HG03354 (cell line): ENCODE data around the gene KAT2B.

ENCODE experiments used
- ATAC-seq: cut with Tn5 transposase; IDR thresholded peaks from one replicate; pipeline ENCODE4 v1.9.1; 2021; ENCODE audit warnings: mild to moderate bottlenecking; ENCODE audit not compliant: unreplicated experiment, poor library complexity, severe bottlenecking

KAT2B gene

DNA sequence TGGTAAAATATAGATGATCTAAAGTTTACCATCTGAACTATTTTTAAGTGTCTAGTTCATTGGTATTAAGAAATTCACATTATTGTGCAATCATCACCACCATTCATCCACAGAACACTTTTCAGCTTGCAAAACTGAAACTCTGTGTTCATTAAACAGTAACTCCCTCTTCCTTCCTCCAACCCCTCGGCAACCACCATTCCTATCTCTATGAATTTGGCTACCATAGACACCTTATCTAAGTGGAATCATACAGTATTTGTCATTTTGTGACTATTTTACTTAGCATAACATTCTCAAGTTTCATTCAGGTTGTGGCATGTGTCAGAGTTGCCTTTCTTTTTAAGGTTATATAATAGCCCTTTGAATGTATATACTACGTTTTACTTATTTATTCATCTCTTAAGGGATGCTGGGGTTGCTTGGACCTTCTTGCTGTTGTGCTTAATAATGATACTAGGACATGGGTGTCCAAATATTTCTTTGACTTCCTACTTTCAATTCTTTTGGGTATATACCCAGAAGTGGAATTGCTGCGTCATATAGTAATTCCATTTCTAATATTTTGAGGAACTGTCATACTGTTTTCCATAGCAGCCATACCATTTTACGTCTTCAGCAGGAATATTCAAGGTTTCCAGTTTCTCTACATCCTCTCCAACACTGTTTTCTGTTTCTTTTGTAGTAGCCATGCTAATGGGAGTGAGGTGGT, 20.9 kb downstream of the KAT2B start:
- ATAC-seq = peak; percentile 87

DNA sequence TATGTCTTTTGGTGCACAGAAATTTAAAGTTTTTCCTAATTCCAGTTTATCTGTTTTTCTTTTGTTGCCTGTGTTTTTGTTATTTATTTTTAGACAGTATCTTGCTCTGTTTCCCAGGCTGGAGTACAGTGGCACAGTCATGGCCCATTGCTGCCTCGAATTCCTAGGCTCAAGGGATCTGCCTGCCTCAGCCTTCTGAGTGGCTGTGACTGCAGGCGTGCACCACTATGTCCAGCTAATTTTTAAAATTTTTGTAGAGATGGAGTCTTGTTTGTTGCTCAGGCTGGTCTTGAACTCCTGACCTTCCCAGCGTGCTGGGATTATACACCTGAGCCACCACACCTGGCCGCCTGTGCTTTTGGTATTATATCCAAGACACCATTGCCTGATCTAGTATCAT, 22.8 kb downstream of the KAT2B start:
- ATAC-seq = no peak

DNA sequence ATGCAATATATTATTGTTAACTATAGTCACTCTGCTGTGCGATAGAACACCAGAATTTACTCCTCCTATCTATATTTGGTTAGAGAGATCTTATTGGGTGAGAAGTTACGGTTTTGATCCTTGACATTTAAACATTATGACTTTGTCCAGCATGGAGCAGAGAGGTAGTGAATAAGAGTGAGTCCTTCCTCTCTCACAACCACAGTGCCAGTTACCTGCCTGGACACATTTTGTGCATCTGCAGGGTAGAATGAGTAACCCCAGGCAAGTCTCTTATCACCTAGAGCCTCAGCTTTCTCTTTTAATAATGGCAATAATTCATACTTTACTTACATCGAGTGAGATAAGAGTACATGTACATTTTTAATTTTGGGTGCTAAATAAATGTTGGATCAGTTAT, 24.1 kb downstream of the KAT2B start:
- ATAC-seq = no peak

DNA sequence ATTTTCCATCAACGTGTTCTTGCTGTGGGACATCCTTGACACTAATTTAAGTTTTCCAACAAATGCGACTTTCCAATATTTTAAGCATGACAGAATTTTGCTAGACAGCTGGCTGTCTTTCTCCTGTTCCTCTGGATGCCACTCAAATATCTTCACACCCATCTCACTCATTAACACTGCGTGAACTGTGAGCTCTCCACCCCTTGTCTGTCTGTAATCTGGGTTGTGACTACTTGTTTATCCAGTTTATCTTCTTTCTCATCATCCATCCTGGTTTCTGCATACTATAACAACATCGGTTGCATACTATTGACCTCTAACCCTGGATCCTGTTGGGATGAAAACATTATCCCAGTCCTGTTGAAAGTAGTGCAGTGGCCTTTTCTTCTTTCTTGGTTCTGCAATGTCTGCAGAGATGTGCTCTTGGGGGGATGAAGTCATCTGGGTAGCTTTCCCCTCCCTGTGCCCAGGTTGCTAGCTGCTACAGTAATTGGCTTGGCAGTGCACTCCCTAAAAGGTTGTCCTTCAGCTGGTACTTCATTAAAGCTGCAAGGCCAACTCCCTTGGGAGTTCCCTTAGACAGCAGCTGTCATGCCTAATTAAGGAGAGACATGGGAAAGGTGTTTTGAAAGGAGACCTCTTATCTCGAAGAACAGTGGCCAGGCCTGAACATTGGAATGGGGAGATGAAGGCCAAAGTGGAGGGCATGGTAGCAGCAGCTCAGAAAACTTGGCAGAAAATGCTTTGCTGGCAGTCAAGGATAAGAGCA, 24.7 kb downstream of the KAT2B start:
- no peak for ATAC-seq

DNA sequence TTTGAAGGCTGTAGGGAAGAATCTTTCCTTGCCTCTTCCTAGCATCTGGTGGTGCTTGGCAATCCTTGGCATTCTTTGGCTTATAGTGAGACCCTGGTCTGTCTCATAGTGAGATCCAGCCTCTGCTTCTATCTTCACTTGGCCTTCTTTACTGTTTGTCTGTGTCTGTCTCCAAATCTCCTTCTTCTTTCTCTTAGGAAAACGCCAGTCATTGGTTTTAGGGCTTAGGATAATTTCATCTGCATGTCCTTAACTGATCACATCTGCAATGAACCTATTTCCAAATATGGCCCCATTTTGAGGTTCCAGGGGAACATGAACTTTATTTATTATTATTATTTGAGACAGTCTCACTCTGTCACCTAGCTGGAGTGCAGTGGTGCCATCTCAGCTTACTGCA, 25.8 kb downstream of the KAT2B start:
- ATAC-seq = no peak

DNA sequence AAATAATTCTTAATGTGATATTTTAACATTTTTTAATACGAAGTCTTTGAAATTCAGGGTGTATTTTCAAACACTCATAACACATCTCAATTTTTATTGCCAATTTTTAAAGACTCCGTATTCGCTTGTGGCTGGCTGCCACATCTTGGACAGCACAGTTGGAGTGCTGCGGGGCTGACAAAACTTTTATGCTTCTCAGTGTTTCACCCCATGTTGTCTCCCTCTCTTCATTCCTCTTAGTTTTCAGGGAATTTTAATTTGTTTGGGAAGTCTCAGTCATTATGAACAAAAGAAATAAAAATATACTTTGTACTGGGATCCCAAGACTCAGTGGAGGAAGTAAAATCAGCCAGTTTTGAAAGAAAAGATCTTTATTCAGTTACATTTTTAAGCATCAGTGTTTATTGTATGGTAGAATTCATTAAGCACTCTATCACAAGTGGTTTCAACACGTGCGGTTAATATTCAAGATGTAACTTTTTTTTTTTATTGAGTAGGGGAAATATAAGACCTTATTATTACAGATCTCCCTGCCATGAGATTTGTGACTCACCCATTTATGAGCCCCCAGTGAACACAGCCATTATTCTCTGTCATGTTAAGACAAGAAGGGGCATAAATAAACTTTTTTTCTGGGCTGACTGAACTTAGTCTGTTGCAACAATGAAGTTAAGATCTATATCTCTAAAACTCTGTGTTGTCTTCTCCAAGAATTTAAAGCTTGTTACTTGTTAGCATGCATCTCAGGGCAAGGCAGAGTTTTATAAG, 26.8 kb downstream of the KAT2B start:
- no peak for ATAC-seq

DNA sequence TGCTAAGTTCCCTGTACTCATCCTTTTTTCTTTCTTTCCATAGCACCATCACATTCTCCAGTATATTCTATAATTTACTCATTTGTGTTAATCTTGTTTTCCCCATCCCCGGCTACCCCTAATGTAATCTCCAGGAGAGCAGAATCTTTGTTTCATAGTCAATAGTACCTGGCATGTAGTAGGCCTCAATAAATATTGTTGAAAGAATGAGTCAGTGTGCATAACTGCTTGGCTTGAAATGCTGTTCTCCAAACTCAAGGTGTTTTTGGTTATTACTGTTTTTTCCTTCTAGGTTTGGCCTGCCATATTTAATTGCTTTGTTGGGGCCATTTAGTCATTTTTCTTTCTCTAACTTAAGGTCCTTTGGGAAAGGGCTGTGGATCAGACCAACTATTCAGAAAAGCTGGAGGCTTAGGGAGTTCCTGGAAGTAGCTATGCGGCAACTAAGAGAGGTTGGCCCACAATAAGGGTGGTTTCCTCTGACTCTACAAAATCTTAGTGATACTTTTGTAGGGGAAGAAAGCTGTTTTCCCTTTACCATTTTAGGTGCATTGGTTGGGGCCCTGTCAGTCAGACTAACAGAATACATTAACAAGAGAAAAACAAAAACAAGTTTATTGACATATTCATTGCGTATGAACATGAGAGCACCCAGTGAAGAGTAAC, 28.4 kb downstream of the KAT2B start:
- no peak for ATAC-seq

DNA sequence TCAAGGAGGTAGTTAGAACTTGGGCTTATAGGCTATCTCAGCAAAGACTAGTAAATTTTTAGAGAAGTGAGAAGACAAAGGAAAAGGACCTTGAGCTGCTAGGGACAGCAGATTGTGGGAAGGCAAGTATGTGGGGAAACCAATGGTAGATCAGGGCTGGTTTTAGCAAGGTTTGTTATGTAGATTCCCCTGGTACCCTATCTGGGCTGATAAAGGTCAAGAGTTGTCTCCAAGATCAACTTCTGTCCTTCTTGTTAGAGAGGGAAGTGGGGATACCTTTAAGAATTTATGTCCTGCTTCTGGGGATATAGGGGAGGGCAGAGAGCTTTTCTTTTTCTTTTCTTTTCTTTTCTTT, 28.9 kb downstream of the KAT2B start:
- no peak for ATAC-seq

DNA sequence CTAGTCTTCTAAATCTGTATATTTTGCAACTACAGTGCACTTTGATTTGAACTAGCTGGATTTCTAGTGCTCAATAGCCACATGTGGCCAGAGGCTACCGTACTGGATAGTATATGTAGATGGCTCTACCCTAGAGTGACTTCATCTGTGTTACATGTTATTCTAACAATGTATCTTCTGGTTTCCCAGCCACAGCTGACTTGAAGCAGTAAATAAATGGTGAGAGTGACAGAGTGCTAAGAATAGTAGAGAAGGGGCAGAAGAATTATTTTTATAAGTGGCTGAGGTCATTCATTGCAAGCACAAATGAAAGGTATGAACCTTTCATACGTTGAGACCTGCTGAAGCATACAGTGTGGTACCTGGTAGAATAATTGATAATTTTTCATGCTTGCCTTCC, 30.9 kb downstream of the KAT2B start:
- no peak for ATAC-seq

DNA sequence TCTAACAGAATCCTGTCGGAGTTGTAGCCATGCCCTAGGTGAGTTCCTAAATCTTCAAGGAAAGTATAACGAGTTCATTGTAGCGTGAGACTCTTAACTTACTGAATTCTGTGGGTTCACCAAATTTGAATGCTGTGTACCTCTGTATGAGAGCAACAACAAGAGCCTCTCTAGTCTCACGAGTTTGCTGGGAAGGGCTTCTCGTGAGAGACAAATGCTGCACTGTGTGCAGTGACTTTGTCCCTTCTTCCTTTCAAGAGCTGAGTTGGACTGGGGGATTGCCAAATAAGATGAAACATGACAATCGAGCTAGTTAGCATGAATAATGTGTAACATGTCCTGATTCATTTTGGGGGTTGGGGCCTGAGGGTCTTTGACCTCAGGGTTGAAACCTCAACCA, 32.2 kb downstream of the KAT2B start:
- no peak for ATAC-seq

DNA sequence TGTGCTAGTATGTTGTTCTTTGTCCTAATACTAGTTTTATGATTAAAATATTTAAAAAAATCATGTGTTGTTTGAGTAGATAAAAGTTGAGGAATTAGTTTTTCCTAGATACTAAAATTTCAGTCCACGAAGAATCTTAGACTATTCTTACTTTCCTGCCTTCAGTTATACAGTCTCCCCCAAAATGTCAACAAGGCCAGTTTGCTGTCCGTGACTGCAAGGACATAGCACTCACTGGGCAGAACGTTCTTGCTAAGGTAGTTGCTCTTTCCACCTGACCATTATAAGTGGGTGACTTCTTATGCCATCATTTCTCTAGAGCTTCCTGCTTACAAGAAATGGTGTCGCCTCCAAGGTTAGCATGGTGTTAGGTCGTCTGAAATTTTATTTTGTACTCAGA, 32.8 kb downstream of the KAT2B start:
- ATAC-seq = no peak

DNA sequence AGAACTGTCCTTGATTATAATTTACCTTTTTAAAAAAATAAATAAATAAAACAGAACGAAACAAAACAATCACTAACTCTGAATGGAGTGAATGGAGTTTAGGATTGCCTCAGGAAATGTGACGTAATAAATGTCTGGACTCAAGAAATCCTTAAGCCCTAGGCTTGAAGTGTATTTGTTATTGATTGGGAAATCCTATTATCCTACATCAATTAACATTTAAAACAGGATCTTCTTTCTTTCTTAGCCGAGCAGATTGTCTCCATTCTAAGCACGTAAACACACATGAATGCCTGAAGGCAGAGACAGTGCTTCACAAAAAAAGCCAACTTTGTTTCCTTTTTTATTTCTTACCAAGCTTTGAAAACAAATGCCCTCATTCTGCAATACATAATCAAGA, 33.4 kb downstream of the KAT2B start:
- no peak for ATAC-seq

DNA sequence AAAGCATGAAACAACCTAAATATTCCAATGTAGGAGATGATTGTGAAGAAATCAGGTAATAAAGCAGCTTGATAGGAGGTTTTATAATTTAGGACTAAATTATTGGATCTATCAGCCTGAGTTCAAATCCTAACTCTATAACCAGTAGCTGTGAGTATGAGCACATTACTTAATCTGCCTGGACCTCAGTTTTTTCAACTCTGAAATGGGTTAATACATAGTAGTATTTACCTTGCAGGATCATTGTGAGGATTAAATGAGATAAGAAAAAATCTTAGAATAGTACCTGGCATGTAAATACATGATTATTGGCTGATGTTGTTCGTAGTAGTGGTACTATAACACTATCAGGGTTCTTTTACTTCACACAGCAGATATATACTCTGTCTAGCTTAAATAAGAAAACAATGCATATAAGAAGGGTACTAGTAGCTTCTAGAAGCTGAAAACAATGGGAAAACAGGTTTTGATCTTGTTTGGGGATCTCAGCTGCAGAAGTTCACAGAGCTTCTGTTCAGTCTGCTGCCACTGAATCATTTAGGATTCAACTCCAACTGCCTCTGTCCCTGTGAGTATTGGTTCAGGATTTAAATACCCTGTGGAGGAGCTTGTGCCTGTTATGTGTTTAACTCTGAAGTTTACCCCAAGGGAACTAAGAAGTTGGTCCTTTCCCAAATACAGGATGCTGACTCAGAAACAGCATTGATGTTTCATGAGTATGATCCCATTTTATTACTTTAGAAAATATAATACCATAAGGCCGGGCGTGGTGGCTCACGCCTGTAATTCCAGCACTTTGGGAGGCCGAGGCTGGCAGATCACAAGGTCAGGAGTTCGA, 34.2 kb downstream of the KAT2B start:
- no peak for ATAC-seq

DNA sequence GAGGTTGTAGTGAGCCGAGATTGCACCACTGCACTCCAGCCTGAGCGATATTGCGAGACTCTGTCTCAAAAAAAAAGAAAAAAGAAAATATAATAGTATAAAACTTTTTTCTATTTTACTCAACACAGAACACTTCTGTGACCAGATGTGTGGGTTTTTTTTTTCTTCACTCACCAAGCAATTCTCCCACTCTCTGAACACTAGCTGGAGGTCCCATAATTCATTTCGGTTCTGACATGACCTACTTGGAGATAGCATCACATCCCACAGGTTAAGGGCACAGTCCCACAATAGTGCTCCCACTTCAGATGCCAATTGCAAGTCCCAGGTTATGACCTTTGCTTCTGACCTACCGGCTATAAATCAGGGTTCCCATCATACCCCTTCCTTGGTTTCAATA, 35.0 kb downstream of the KAT2B start:
- no peak for ATAC-seq

DNA sequence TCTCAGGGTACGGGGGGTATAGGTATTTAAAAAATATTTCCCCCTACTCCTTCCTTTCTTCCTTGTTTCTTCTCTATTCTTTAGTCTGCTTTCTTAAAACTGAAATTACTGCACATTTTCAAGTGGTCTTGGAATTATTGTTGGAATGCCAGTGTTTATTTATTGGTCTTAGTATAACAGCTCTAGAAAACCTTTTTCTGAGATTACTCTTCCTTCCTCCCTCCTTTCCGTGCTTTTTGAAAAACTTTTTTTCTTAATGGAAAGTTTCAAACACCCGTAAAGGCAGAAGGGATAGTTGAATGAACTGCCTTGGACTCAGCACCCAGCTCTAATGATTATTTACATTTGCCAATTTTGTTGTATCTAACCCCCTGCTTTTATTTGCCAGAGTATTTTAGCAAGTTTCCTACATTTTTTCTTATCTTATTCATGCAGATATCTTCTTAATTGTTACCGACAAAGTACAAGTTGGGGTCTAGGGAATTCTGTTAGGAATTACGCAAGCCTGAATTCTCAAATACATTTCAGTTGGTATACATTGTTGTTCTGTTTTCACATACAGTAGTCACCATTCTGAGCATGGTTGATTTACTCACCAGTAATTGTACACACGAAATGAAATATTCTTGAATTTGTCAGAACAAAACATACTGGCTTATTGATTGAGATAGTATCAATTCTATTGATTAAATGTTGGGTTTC, 36.2 kb downstream of the KAT2B start:
- ATAC-seq = no peak

DNA sequence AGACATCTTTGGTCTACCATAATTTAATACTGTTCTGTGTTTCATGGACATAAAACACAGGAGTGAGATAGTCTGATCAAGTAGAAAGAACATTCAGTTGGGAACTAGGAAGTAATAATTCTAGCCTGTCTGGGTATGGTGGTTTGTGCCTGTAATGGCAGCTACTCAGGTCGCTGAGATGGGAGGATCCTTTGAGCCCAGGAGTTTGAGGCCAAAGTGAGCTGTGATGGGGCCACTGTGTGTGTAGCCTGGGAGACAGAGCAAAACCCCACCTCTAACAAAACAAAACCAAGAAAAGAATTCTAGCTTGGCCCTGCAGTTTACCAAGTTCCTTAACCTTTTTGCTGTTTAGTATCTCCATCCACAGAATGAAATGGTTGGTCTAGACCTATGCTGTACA, 36.8 kb downstream of the KAT2B start:
- no peak for ATAC-seq

DNA sequence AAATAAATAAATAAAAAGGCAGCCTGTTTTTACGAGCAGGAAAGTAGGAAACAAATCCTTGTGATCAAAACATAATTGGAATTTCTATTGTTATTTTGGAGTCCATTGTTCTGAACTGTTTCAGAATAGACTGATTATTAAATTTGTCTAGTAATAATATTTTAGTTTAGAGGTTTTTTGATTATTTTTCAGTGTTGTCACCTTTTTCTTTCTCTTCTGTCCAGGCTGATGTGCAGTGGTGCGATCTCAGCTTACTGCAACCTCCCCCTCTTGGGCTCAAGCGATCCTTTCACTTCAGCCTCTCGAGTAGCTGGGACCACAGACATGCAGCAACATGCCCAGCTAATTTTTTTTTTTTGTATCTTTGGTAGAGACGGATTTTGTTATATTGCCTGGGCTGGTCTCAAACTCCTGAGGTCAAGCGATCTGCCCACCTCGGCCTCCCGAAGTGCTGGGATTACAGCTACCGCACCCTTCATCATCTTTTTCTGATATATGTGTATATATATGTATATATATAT, 38.0 kb downstream of the KAT2B start:
- ATAC-seq = no peak

DNA sequence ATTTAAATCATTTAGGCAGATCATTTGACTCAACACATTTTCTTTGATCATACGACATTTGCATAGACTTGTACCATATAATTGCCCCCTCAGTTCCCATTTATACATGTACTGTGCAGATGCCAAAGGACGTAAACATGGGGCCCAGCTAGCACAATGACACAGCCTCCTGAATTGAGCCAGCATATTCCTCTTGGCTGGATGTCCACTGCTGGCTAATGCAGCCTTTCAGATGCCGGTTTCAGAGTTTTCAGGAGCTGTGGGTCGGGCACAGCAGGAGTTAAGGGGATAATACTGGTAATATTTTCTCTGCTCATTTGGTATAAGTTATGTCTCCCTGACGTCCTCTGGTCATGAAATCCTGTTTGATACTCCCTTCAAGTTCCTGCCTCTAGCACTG, 39.4 kb downstream of the KAT2B start:
- ATAC-seq = no peak
